AG09319 (cell line): ENCODE data around the gene PROM1.

Experiments
- DNase-seq: peaks from one replicate; pipeline ENCODE4 v3.0.0-alpha.2; 2010; ENCODE audit warnings: low read depth; ENCODE audit errors: extremely low read depth
- CTCF ChIP-seq: IDR thresholded peaks from 2 replicates; pipeline ENCODE4 v1.5.1; 2011; ENCODE audit warnings: low read depth, mild to moderate bottlenecking, inconsistent platforms, low read length, moderate library complexity

The PROM1 gene

GRCh38 chr4:16051980-16052379, 31.8 kb downstream of the PROM1 start:
- no peak for TF ChIP-seq CTCF

GRCh38 chr4:16051132-16051531, 32.7 kb downstream of the PROM1 start:
- no peak for TF ChIP-seq CTCF
- no peak for DNase-seq

More at GRCh38 chr4:16051980-16052379, 31.8 kb downstream of the PROM1 start:
- no peak for DNase-seq

GRCh38 chr4:16050669-16051068, 33.2 kb downstream of the PROM1 start:
- no peak for TF ChIP-seq CTCF

GRCh38 chr4:16048619-16049419, 35.0 kb downstream of the PROM1 start:
- TF ChIP-seq CTCF, result no peak
- no peak for DNase-seq

More at GRCh38 chr4:16050669-16051068, 33.2 kb downstream of the PROM1 start:
- no peak for DNase-seq

GRCh38 chr4:16045687-16046086, 38.1 kb downstream of the PROM1 start:
- TF ChIP-seq CTCF, result no peak
- DNase-seq, result no peak

GRCh38 chr4:16043642-16044498, 40.0 kb downstream of the PROM1 start:
- no peak for DNase-seq
- no peak for TF ChIP-seq CTCF

GRCh38 chr4:16039139-16039538, 44.7 kb downstream of the PROM1 start:
- TF ChIP-seq CTCF, result no peak
- DNase-seq, result no peak
